LNCAP (cell line): ENCODE measurements around the gene WNT6.

Experiments used
- CTCF ChIP-seq: fragments of 450-650 bp; IDR thresholded peaks from 2 replicates; pipeline ENCODE4 v1.5.1; 2017; ENCODE audit warnings: mild to moderate bottlenecking

The WNT6 gene

GRCh38 chr2:218859988-218860831 lies 605 bp downstream of the WNT6 start:
- TF ChIP-seq CTCF = no peak

DNA sequence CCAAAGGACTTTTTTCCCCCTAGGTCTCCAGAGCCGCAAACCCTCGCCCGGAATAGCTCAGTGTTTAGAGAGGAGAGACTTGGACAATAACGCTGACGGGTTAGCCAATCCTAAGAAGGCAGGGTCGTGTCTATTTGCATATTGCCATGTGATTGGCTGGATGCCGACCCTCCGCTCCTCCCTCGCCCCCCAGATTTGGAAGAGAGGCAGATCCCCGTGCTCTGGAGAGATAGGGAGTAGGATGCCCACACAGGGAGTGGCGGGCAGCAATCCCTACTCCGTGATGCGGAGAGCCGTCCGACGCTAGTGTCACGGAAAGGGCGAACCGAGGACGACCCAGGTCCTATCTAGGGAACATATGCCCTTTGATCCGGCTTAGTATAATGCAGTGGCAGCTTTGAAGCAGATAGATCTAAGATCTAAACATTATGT lies 1.4 kb downstream of the WNT6 start:
- no peak for TF ChIP-seq CTCF

- TF ChIP-seq CTCF = no peak
These were observed 2.2 kb downstream of the WNT6 start for GRCh38 chr2:218861645-218862318.

GRCh38 chr2:218863021-218863520 lies 3.5 kb downstream of the WNT6 start:
- TF ChIP-seq CTCF = no peak

GRCh38 chr2:218865396-218865795 lies 5.8 kb downstream of the WNT6 start:
- TF ChIP-seq CTCF = no peak

DNA sequence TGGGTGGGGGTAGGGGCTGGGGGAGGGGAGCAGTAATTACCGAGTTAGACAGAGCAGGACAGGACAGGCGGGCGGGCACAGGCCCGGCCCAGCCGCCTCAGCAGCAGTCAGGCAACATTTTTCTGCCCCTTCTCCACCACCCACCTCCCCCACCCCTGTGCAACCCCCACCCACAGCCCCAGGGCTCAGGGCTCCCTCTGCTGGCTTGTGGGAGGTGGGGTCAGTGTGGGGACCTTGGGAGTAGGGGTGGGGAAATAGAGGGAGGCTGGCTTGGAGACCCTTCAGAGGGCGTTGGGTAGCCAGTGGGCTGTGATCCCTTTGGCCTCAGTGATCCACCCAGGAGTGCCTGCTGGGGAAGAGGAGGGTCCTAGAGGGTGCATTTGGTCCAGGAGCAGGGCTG lies 6.4 kb downstream of the WNT6 start:
- TF ChIP-seq CTCF = no peak

GRCh38 chr2:218867900-218868299 lies 8.3 kb downstream of the WNT6 start:
- no peak for TF ChIP-seq CTCF
